ENCODE data around the gene PLAC1.
A peak's percentile ranks its signal among the peaks of the same experiment; 100 is the strongest.

PLAC1 gene

DNA sequence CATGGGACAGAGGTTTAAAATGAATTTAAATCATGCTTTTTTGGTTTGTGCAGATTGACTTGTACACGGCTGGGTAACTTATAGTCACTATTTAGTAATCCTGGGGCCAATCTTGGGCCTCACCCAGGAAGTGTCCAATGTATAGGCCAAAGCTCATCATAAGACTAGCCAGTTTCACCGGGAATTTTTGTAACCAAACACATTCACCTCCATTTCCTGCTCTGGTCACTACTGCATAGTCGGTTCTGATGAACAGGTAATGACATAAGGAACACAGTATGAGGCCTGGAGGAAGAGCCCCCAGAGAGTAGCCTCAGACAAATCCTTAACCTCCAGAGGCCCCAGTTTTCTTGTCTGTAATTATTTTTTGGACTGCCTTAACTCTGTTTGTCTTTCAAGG, 116.4 kb downstream of the PLAC1 start:
- no peak for DNase-seq

DNA sequence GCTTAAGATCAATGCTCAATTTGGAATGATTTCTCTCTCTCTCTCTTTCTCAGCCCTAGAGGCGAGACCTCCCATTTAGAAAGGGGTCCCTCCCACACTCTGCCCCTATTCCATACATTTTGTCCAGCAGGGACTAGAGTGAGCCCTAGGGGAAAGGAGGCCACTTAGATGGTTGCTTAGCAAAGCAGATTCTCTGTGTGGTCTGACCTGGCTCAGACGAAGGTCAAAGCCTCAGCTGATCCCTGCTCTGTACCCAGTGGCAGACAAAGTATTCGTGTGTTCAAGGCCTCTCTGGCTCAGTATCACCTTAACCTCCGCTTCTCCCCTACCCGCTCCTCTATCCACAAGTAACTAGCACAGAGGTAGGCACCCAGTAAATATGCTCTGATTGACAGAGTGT, 120.0 kb downstream of the PLAC1 start:
- no peak for DNase-seq

- DNase-seq = no peak
Observed at GRCh38 chrX:134537179-134537955, 120.9 kb downstream of the PLAC1 start.

GRCh38 chrX:134533952-134534351, 124.3 kb downstream of the PLAC1 start:
- no peak for DNase-seq

DNA sequence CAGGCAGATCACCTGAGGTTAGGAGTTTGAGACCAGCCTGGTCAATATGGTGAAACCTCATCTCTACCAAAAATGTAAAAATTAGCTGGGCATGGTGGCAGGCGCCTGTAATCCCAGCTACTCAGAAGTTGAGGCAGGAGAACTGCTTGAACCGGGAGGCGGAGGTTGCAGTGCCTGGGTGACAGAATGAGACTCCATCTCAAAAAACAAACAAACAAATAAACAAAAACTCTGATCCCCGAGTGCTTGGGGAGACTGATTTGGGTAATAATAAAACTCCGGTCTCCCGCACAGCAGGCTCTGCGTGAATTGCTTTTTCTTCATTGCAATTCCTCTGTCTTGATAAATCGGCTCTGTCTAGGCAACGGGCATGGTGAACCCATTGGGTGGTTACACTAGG, 124.9 kb downstream of the PLAC1 start:
- DNase-seq = no peak

GRCh38 chrX:134530845-134531244, 127.4 kb downstream of the PLAC1 start:
- DNase-seq = no peak

- no peak for DNase-seq
Observed at GRCh38 chrX:134529481-134529880, 128.8 kb downstream of the PLAC1 start.

DNA sequence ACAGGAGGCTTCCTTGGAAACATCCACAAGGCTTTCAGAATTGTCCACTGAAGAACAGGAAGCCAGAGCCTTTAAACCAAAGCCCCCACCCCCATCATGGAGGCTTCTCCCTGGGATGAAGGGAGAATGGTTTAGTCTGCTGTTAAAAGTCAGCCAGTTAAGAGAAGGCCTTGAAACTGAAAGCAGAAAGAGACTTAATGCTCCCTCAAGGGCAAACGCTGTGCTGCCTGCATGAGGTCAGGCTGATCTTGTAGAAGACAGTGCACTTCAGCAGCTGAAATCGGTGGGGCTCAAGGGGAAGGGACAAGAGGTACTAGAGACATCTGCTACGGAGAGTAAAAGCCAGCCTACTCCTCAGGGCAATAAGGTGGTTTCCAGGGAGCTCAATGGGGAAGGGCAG, 129.3 kb downstream of the PLAC1 start:
- DNase-seq = peak in 1 of 2 experiments; percentile 35

DNA sequence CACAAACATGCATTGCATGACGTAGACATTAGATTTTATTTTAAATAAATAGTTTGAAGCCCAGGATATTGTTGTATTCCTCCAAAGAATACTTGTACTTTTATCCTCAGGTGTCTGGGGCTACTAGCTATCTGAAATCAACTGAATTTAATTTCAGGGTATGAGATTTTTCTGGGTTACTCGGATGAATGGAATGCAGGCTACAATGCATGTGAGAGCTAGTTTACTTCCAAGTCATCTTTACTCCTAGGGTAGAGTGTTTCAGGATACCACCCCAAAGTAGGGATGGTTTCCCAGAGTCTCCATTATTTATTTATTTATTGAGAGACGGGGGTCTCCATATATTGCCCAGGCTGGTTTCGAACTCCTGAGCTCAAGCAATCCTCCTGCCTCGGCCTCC, 131.9 kb downstream of the PLAC1 start:
- no peak for DNase-seq

DNA sequence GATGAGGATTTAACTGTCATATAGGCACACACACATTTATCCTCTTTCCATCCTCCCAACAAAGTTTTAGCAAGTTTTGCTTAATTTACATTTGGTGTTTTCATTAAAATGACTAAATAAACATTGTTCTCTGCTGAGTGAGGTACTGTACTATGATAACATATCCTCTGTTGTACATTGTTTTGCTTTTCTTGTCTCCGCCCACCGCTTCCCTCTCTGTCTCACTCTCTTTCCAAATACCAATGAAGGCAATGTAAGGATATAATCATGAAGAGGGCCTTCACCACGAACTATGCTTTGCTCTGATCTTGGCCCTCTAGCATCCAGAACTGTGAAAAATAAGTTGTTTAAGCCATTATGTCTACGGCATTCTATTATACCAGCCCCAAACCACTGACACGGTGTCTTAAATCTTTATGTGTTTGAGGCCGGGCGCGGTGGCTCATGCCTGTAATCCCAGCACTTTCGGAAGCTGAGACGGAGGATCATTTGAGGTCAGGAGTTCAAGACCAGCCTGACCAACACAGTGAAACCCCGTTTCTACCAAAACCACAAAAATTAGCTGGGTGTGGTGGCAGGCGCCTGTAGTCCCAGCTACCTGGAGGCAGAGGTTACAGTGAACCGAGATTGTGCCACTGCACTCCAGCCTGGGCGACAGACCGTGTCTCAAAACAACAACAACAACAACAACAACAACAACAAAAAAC, 133.0 kb downstream of the PLAC1 start:
- no peak for DNase-seq

- no peak for DNase-seq
Observed at GRCh38 chrX:134524181-134524580, 134.1 kb downstream of the PLAC1 start.

DNA sequence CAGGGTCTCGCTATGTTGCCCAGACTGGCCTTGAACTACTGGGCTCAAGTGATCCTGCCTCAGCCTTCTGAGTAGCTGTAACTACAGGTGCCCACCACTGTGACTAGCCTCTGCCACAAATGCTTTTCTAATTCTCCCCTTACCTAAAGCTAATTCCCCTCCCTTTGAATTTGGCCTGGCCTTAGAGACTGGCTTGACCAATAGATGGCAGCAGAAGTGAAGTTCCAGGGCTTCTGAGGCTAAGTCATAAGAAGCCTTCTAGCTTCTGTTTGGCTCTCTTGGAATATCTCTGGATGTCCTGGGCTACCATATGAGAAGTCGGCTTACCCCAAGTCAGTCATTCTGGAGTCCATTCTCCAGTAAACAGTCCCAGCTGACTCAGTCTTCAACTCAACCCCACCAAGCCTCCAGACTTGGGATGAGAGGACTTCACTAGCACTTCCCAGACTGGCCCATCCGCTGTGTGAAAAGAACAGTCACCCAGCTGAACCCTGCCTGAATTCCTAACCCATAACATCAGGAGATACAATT, 137.3 kb downstream of the PLAC1 start:
- DNase-seq = peak; percentile 74 to 92
